ENCODE results near the gene TP53BP1. TPM values are rescaled to one million over a fixed set of nuclear protein-coding genes. Genes with fewer than 3 reads are reported as not detected.

TP53BP1 gene
- total RNA-seq, 1 donor from 2014 or later: 44.9 TPM

- Histone ChIP-seq H3K36me3 (peaks cover 0 to 25% of the 10 kb centered on the region in 2 donors), H3K27me3 (no peaks in the 10 kb centered on the region), H3K4me1 (peaks cover 5% of the 10 kb centered on the region), H3K9me3 (no peaks in the 10 kb centered on the region), H3K27ac (no peak overlapping the region), H3K4me3 (no peak overlapping the region)
- no peak for DNase-seq (ENCODE audit: extremely low spot score in 2 of 2)
- no peak for TF ChIP-seq CTCF (IDR thresholded peaks at IDR 0.05)
- no peak for TF ChIP-seq POLR2AphosphoS5 (IDR thresholded peaks at IDR 0.05; ENCODE audit: insufficient read depth in 1 of 2, low read depth in 1 of 2)
- TF ChIP-seq POLR2A (IDR thresholded peaks at IDR 0.05): no peak
- intact Hi-C loops (cut with DNase I): no loop called here
Measured at GRCh38 chr15:43436395-43436794, 56.6 kb downstream of the TP53BP1 start.

- no peaks in the 10 kb centered on the region for H3K27me3 ChIP-seq
- no peaks in the 10 kb centered on the region for H3K4me1 ChIP-seq
- DNase-seq (ENCODE audit: extremely low spot score in 2 of 2): no peak
- H3K27ac ChIP-seq: no peak overlapping the region
- TF ChIP-seq CTCF (IDR thresholded peaks at IDR 0.05): no peak
- no peak for TF ChIP-seq POLR2AphosphoS5 (IDR thresholded peaks at IDR 0.05; ENCODE audit: insufficient read depth in 1 of 2, low read depth in 1 of 2)
- no peak for TF ChIP-seq POLR2A (IDR thresholded peaks at IDR 0.05)
- intact Hi-C loops (cut with DNase I): no loop called here
- no peaks in the 10 kb centered on the region for H3K9me3 ChIP-seq
- no peak overlapping the region for H3K4me3 ChIP-seq
- peaks cover 0 to 33% of the 10 kb centered on the region in 2 donors for H3K36me3 ChIP-seq
Measured at GRCh38 chr15:43434446-43434845, 58.5 kb downstream of the TP53BP1 start.

- TF ChIP-seq POLR2AphosphoS5 (IDR thresholded peaks at IDR 0.05; ENCODE audit: insufficient read depth in 1 of 2, low read depth in 1 of 2): no peak
- TF ChIP-seq CTCF (IDR thresholded peaks at IDR 0.05): no peak
- no peak for TF ChIP-seq POLR2A (IDR thresholded peaks at IDR 0.05)
- DNase-seq (ENCODE audit: extremely low spot score in 2 of 2): no peak
- Histone ChIP-seq H3K27me3 (no peaks in the 10 kb centered on the region), H3K4me1 (no peaks in the 10 kb centered on the region), H3K9me3 (no peaks in the 10 kb centered on the region), H3K27ac (no peak overlapping the region), H3K36me3 (peaks cover 0 to 33% of the 10 kb centered on the region in 2 donors), H3K4me3 (no peak overlapping the region)
- intact Hi-C loops (cut with DNase I): no loop called here
Measured at GRCh38 chr15:43433661-43434303, 59.2 kb downstream of the TP53BP1 start.

GRCh38 chr15:43433165-43433564 is 59.8 kb downstream of the TP53BP1 start:
- H3K27ac ChIP-seq: no peak overlapping the region
- no peaks in the 10 kb centered on the region for H3K9me3 ChIP-seq
- H3K4me3 ChIP-seq: no peak overlapping the region
- no peaks in the 10 kb centered on the region for H3K4me1 ChIP-seq
- TF ChIP-seq POLR2AphosphoS5 (IDR thresholded peaks at IDR 0.05; ENCODE audit: insufficient read depth in 1 of 2, low read depth in 1 of 2) (no peak), CTCF (IDR thresholded peaks at IDR 0.05) (no peak), POLR2A (IDR thresholded peaks at IDR 0.05) (no peak)
- H3K27me3 ChIP-seq: no peaks in the 10 kb centered on the region
- intact Hi-C loops (cut with DNase I): no loop called here
- DNase-seq (ENCODE audit: extremely low spot score in 2 of 2): no peak
- peaks cover 0 to 33% of the 10 kb centered on the region in 2 donors for H3K36me3 ChIP-seq

GRCh38 chr15:43429687-43430086 is 63.3 kb downstream of the TP53BP1 start:
- TF ChIP-seq CTCF (IDR thresholded peaks at IDR 0.05) (no peak), POLR2AphosphoS5 (IDR thresholded peaks at IDR 0.05; ENCODE audit: insufficient read depth in 1 of 2, low read depth in 1 of 2) (no peak), POLR2A (IDR thresholded peaks at IDR 0.05) (no peak)
- Histone ChIP-seq H3K9me3 (no peaks in the 10 kb centered on the region), H3K4me3 (no peak overlapping the region), H3K27ac (no peak overlapping the region), H3K27me3 (no peaks in the 10 kb centered on the region), H3K36me3 (peaks cover 0 to 33% of the 10 kb centered on the region in 2 donors), H3K4me1 (no peaks in the 10 kb centered on the region)
- intact Hi-C loops (cut with DNase I): no loop called here
- no peak for DNase-seq (ENCODE audit: extremely low spot score in 2 of 2)
